Activated CD4-positive, alpha-beta T cell treated with anti-CD3 and anti-CD28 coated beads for 36 hours (primary cell): ENCODE results near the gene OTUD5. TPM values are rescaled to one million over a fixed set of nuclear protein-coding genes. Genes with fewer than 3 reads are reported as not detected.

ENCODE experiments used
- ATAC-seq: fragments of 200-7000 bp; cut with Tn5 transposase; one replicate; pipeline ENCODE4 v1.10.0; 2021; ENCODE audit warnings: mild to moderate bottlenecking, moderate library complexity
- CTCF ChIA-PET: fragments of 350-600 bp; sonication (Branson Sonifier 250); formaldehyde crosslinking; loops from one replicate; lab custom pipeline; 2021; ENCODE audit warnings: antibody characterized with exemption; lab: Charles Lee
- POLR2A ChIA-PET: fragments of 350-600 bp; sonication (Branson Sonifier 250); formaldehyde crosslinking; loops from one replicate; lab custom pipeline; 2021; ENCODE audit warnings: antibody characterized with exemption, inconsistent platforms; lab: Charles Lee
- DNase-seq: peaks from one replicate; pipeline ENCODE4 v3.0.0-alpha.2; 2020
- H3K27ac Mint-ChIP-seq: one replicate; pipeline ENCODE4 v1.8.0; 2021; ENCODE audit warnings: mixed read lengths
- H3K27me3 Mint-ChIP-seq: one replicate; pipeline ENCODE4 v1.8.0; 2021; ENCODE audit warnings: mixed read lengths
- H3K36me3 Mint-ChIP-seq: one replicate; pipeline ENCODE4 v1.8.0; 2021; ENCODE audit warnings: low read depth, mixed read lengths
- H3K4me1 Mint-ChIP-seq: one replicate; pipeline ENCODE4 v1.8.0; 2021; ENCODE audit warnings: mixed read lengths
- H3K4me3 Mint-ChIP-seq: one replicate; pipeline ENCODE4 v1.8.0; 2021; ENCODE audit warnings: mild to moderate bottlenecking, moderate library complexity, mixed read lengths
- H3K9me3 Mint-ChIP-seq: one replicate; pipeline ENCODE4 v1.8.0; 2021; ENCODE audit warnings: low read depth, mixed read lengths
- intact Hi-C, 2 experiments: fragments of 100-400 bp; cut with DNase I in 1 of 2; cut with micrococcal nuclease in 1 of 2; formaldehyde crosslinking; loops; one replicate each; pipeline versions ENCODE4 v1.14.2 to v1.15.1; 2022 to 2024; cut with DNase I, micrococcal nuclease
- total RNA-seq, 2 experiments: library from RNA; stranded (reverse); gene quantifications; one replicate each; pipeline ENCODE4 v1.2.3, GENCODE V29; 2021

OTUD5 gene
- total RNA-seq, 2 experiments from 2014 or later, result 68.0 to 98.1 TPM

DNA sequence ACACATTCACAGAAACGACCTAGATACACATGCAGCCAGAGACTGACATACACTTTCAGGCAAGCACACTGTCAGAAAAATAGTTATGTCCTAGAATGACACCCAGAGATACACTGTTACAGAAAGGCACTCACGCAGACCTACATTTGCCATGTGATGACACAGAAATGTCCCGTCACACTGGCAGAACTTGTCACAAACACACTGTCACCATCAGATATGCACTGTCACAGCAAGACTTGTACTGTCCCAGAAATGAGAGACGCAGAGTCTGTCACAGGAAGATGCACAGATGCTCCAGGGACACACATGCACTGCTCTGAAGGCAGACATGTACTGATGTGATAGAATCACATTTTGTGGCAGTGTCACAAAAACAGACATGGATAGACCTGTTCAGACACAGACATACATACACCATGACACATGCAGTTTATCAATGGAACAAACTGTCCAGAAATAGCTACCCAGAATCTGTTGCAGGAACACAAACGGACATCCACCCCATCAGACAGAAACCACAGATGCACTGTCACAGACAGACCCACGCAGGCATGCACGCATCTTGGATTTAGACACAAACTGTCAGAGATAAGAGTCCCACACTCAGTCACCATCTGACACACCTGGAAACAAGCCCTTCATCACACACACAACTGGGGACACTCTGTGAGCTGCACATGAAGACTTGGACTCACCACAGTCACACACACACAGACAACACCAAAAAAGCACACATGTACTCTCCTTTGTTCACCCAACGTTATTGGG lies 37.3 kb downstream of the OTUD5 start:
- DNase-seq (peak; percentile 62), ATAC-seq (peak; percentile 30)
- no peaks in the 10 kb centered on the region for H3K9me3 Mint-ChIP-seq
- peaks cover 63% of the 10 kb centered on the region for H3K36me3 Mint-ChIP-seq
- peaks cover 44% of the 10 kb centered on the region for H3K4me1 Mint-ChIP-seq
- H3K4me3 Mint-ChIP-seq, result peak overlapping the region; percentile 97
- ChIA-PET CTCF (interaction anchor here (0.5 to 2.5 kb wide), 5 partner anchors 15 to 271 kb away, joined by 3 to 17 read pairs (median 4); partner anchors contain the start of genes PQBP1 and TIMM17B), POLR2A (interaction anchor here (0.9 to 4.9 kb wide), 9 partner anchors 8 to 38 kb away, joined by 3 to 86 read pairs (median 8); partner anchors contain the start of genes OTUD5 and SLC35A2)
- intact Hi-C loops, result loop anchor here (1.0 to 10.0 kb wide), 11 partner anchors 17 to 1265 kb away; partner anchors contain the start of genes ELK1 (in 1 of the 2), HDAC6 (in 1 of the 2), OTUD5 (in 1 of the 2) and PLP2 (in 1 of the 2)
- H3K27me3 Mint-ChIP-seq, result no peaks in the 10 kb centered on the region
- H3K27ac Mint-ChIP-seq, result peak overlapping the region; percentile 96

DNA sequence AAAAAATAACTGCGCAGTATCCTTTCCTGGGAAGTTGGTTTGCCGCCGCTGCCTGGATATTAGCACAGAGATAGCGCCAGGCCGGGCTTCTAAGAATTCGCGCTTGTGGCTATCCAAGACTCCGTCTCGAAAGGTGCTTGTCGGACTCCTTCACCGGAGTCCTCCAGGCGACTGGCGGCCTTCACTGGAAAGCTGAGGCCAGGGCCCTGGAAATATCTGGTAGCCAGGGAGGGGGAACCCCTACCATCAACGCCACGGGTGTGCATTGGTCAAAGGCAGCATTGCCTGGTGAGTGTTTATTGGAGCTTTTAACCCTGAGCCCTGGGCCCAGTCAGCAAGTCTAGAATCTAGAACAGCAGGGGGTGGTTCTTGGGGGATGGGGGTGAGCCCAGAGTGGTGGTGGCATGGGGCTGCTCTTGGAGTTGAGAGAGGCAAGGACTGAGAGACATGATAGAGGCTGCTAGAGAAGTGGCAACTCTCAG lies 38.0 kb downstream of the OTUD5 start:
- intact Hi-C loops, result loop anchor here (1.0 to 10.0 kb wide), 11 partner anchors 18 to 1265 kb away; partner anchors contain the start of genes ELK1 (in 1 of the 2), HDAC6 (in 1 of the 2), OTUD5 (in 1 of the 2) and PLP2 (in 1 of the 2)
- H3K36me3 Mint-ChIP-seq, result peaks cover 69% of the 10 kb centered on the region
- DNase-seq (peak; percentile 70), ATAC-seq (peak; percentile 42)
- H3K27ac Mint-ChIP-seq, result peak overlapping the region; percentile 96
- no peaks in the 10 kb centered on the region for H3K9me3 Mint-ChIP-seq
- no peaks in the 10 kb centered on the region for H3K27me3 Mint-ChIP-seq
- peaks cover 48% of the 10 kb centered on the region for H3K4me1 Mint-ChIP-seq
- POLR2A ChIA-PET, result interaction anchor here (0.9 to 4.9 kb wide), 7 partner anchors 19 to 379 kb away, joined by 4 to 86 read pairs (median 8); partner anchors contain the start of gene OTUD5
- H3K4me3 Mint-ChIP-seq, result peak overlapping the region; percentile 97
- CTCF ChIA-PET, result interaction anchor here (0.5 to 2.5 kb wide), 3 partner anchors 15 to 23 kb away, joined by 4 to 17 read pairs (median 5); no protein-coding TSS in a partner anchor

DNA sequence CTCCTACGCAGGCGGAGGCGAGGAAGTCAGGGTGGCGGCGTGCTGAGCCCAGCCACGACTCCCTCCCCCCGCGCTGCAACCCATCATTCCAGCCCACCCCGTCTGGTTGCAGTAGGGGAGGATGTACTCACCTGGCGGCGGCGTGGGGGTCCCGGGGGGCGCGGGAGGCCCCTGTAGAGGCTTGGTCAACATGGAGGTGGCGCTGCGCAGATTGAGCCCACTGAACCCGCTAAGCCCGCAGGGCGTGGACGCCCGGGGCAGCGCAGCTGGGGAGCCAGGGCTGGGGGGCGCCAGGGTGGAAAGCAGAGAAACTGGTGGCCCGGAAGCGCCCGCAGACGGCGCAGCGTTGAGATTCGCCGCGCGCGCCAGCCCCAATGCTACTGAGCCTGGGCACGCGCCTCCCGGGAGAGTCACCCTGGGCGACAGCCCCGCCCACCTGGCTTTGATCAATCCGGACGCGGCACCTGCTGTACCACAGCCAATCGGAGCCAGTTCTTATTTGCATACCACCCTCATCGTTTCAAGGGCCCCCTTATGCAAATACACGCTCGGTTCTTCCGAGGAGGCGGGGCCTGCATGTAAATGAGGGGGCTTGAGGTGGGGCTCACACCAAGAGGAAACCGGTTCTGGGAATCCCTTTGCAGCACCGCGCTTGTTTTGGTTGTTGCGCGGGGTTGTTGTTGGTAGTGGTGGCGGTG lies 38.6 kb downstream of the OTUD5 start, which contains the start of gene PIM2:
PIM2 (minus strand) TSS at position 382 of the 698 bp plus-strand sequence; CDS start at position 192, 190 bp downstream.
- POLR2A ChIA-PET, result interaction anchor here (0.9 to 4.9 kb wide), 5 partner anchors 20 to 378 kb away, joined by 4 to 86 read pairs (median 10); partner anchors contain the start of gene OTUD5
- ATAC-seq, result peak; percentile 68

DNA sequence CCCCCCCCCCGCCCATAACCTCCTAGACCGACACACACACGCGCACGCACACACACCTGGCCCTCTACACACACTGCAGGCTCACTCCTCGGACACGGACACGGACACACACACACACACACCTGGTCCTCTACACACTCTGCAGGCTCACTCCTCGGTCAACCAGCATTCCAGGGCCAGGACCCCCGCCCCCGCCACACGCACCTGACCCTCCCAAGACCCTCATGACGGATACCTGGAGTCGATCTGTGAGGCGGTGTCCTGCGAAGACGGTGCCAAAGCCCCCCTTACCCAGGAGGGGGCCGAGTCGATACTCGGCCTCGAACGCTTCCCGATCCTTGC lies 39.1 kb downstream of the OTUD5 start:
- H3K27me3 Mint-ChIP-seq, result no peaks in the 10 kb centered on the region
- peaks cover 74% of the 10 kb centered on the region for H3K36me3 Mint-ChIP-seq
- intact Hi-C loops, result loop anchor here (2.0 to 10.0 kb wide), 6 partner anchors 116 to 1263 kb away; partner anchors contain the start of genes ELK1 (in 1 of the 2), HDAC6 (in 1 of the 2), PLP2 (in 1 of the 2) and PPP1R3F (in 1 of the 2)
- POLR2A ChIA-PET, result interaction anchor here (2.4 to 4.9 kb wide), 2 partner anchors 20 to 40 kb away, joined by 10 to 86 read pairs; partner anchors contain the start of gene OTUD5
- H3K9me3 Mint-ChIP-seq, result no peaks in the 10 kb centered on the region
- no peak for ATAC-seq
- peaks cover 48% of the 10 kb centered on the region for H3K4me1 Mint-ChIP-seq
- peak overlapping the region; percentile 95 for H3K27ac Mint-ChIP-seq
- no peak for DNase-seq
- CTCF ChIA-PET, result interaction anchor here (0.6 kb wide), 1 partner anchor 40 kb away, joined by 3 read pairs; no protein-coding TSS in a partner anchor
- H3K4me3 Mint-ChIP-seq, result peak overlapping the region; percentile 97

More for the DNA sequence above, 38.6 kb downstream of the OTUD5 start, which contains the start of gene PIM2:
- Mint-ChIP-seq H3K27ac (peak within 1 kb of the TSS; percentile 96), H3K36me3 (peaks cover 70% of the 10 kb centered on the region), H3K27me3 (no peaks in the 10 kb centered on the region), H3K4me1 (peaks cover 48% of the 10 kb centered on the region), H3K9me3 (no peaks in the 10 kb centered on the region), H3K4me3 (peak within 1 kb of the TSS; percentile 97)
- DNase-seq, result peak; percentile 94
- intact Hi-C loops, result loop anchor here (1.0 to 10.0 kb wide), 11 partner anchors 19 to 1264 kb away; partner anchors contain the start of genes ELK1 (in 1 of the 2), HDAC6 (in 1 of the 2), OTUD5 (in 1 of the 2) and PLP2 (in 1 of the 2)
- CTCF ChIA-PET, result interaction anchor here (2.5 kb wide), 1 partner anchor 19 kb away, joined by 17 read pairs; no protein-coding TSS in a partner anchor

DNA sequence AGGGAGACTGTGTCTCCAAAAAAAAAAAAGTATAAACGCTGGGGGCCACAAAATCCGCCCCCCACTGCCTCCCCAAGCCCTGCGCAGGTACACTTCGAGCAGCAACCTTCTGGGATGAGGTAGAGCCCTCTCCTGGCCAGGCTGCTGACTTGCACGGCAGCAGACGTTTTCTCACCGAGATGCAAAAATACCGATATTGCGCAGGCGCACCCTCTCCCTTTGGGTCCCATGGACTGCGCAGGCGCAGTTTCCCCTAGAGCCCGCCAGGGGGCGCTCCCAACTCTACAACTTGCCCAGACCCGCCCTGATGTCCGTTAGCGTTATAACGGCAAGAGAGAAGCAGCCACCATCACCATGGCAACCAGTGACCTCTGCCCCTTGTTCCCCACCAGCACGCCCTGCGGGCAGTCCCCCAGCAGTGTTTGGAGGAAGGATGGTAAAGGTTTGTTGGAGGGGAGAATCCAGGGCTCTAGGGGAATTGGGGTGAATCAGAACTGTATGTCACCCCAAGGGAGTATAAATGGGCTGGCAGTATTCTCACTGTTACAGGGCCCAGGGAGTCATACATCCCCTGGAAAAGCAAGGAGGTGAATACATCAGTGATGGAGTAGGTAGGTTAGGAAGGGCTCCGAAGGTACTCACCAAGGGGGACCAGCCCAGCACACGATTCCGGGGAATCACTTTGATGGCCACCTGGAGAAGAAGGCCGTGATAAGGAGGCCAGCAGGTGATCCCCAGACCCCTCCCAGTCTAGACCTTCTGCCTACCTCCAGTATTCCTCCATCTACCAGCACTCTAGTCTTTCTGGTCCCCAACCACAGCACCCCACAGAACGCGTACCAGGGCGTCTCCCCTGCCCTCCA lies 40.0 kb downstream of the OTUD5 start:
- Mint-ChIP-seq H3K36me3 (peaks cover 75% of the 10 kb centered on the region), H3K27me3 (no peaks in the 10 kb centered on the region), H3K4me1 (peaks cover 51% of the 10 kb centered on the region), H3K4me3 (peak overlapping the region; percentile 97), H3K9me3 (no peaks in the 10 kb centered on the region), H3K27ac (peak overlapping the region; percentile 95)
- DNase-seq (peak; percentile 92), ATAC-seq (peak; percentile 34)
- ChIA-PET POLR2A (interaction anchor here (1.6 to 4.9 kb wide), 4 partner anchors 21 to 41 kb away, joined by 6 to 86 read pairs (median 12); partner anchors contain the start of gene OTUD5), CTCF (no interaction called here)
- intact Hi-C loops, result loop anchor here (1.0 to 10.0 kb wide), 9 partner anchors 20 to 1263 kb away; partner anchors contain the start of genes ELK1 (in 1 of the 2), HDAC6 (in 1 of the 2), PLP2 (in 1 of the 2) and PPP1R3F (in 1 of the 2)

DNA sequence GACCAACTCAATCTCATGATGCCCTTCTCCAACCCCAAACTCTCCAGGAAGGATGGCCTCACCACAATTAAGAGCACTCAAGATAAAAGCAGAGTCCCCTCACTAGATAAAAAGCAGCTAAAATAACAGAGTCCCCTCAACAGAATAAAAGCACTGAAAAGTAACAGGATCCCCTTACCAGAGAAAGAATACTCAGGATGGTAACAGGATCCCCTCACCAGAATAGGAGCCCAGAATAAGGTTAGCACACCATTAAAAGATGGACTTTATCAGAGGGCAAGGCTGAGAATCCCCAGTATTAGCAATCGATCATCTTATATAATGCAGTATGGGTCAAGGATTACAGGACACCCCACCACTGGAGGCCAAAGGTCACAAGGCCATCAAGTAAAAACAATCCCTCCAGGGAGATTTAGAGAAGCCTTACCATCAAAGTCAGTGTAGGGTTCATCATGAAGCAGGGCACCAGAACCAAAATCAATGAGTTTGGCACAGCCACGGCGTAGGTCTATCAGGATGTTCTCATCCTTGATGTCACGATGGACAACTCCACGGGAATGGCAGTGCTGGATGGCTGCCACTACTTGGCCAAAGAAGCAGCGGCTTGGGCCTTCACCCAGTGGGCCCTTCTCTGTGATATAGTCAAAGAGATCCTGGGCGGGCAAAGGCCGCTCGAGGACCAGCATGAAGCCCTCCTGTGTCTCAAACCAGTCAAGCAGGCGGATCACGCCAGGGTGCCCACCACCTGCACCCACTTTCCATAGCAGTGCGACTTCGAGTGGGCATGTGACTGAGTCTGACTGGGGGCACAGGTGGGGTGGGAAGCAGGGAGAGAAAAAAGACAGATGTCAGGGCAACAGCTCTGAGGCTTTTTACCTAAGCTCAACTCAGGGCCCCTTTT lies 42.6 kb downstream of the OTUD5 start:
- Mint-ChIP-seq H3K4me1 (peaks cover 42% of the 10 kb centered on the region), H3K9me3 (no peaks in the 10 kb centered on the region), H3K27me3 (no peaks in the 10 kb centered on the region), H3K36me3 (peaks cover 73% of the 10 kb centered on the region), H3K27ac (peak overlapping the region; percentile 95), H3K4me3 (peak overlapping the region; percentile 97)
- POLR2A ChIA-PET, result interaction anchor here (0.6 to 2.3 kb wide), 3 partner anchors 18 to 1291 kb away, joined by 3 to 13 read pairs (median 4); no protein-coding TSS in a partner anchor
- DNase-seq, result no peak
- no peak for ATAC-seq
- intact Hi-C loops, result loop anchor here (5.0 to 10.0 kb wide), 5 partner anchors 113 to 1260 kb away; partner anchors contain the start of genes ELK1 (in 1 of the 2), HDAC6 (in 1 of the 2), PLP2 (in 1 of the 2) and PPP1R3F (in 1 of the 2)
- CTCF ChIA-PET, result interaction anchor here (1.0 kb wide), 1 partner anchor 23 kb away, joined by 3 read pairs; no protein-coding TSS in a partner anchor

DNA sequence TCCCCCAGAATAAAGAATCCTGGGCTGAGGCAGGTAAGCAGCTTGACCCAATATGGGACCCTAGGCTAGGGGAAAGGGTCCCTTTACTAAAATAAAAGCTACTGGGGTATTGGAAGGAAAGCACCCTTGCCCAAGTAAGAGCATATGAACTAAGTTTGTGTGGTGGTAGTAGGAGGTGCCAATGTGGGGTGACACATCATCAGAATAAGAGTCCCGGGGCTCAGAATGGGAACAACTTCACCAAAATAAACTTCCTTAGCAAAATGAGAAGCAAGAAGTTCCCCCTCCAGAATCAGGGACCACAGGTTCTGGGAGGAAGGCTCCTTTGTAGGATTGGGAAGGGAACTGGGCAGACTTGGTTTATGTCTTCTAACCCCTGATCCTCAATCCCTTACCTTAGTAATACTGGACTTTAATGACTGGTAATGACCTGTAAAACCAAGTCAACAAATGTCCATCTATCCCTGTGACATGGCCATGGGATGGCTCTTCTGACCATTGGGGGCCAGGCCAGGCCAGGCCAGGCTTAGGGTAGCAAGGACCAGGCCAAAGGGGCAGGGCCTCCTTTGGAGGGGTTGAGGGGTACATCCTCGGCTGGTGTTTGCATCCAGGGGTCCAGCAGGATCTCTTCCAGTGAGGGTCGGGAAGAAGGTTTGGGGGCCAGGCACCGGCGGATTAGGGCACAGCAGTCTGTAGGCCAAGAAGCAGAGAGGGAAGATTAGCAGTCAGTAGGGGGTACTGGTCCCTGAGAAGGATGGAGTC lies 43.6 kb downstream of the OTUD5 start:
- Mint-ChIP-seq H3K4me1 (peaks cover 39% of the 10 kb centered on the region), H3K4me3 (peak overlapping the region; percentile 97), H3K9me3 (no peaks in the 10 kb centered on the region), H3K36me3 (peaks cover 66% of the 10 kb centered on the region), H3K27me3 (no peaks in the 10 kb centered on the region), H3K27ac (peak overlapping the region; percentile 95)
- CTCF ChIA-PET, result interaction anchor here (2.1 kb wide), 1 partner anchor 33 kb away, joined by 5 read pairs; no protein-coding TSS in a partner anchor
- POLR2A ChIA-PET, result no interaction called here
- DNase-seq (no peak), ATAC-seq (no peak)
- intact Hi-C loops, result loop anchor here (10.0 kb wide), 2 partner anchors 239 to 1259 kb away; partner anchors contain the start of genes ELK1 (in 1 of the 2) and UXT (in 1 of the 2)
